ENCODE measurements around the gene ABCB8. TPM values are rescaled to one million over a fixed set of nuclear protein-coding genes. Genes with fewer than 3 reads are reported as not detected.

The ABCB8 gene
- total and polyA plus RNA-seq, 9 of the 15 experiments (the other 6 are each of a cell fraction or from before 2014, with no cell fraction given) = 7.6 to 106 (median 36.3) TPM

GRCh38 chr7:151032936-151033863, 5.0 kb downstream of the ABCB8 start (continued):
- TF ChIP-seq JUND (IDR thresholded peaks at IDR 0.05; ENCODE audit: borderline replicate concordance, low read depth, low read length) = no peak
- no peak for TF ChIP-seq JUND (tag; IDR thresholded peaks at IDR 0.05; ENCODE audit: borderline replicate concordance, low read depth, low read length)
- TF ChIP-seq POLR2G (IDR thresholded peaks at IDR 0.05; ENCODE audit: low read depth, low read length) = 0 out of 2 replicates have a peak, but pooled peaks have one; percentile 31
- peak; percentile 81 for TF ChIP-seq SPI1 (IDR thresholded peaks at IDR 0.05; ENCODE audit: borderline replicate concordance, low read depth, low read length)
- TF ChIP-seq RAD21 (CRISPR knock-in tag; conservative IDR thresholded peaks at IDR 0.05 in 1 of 2, IDR thresholded peaks at IDR 0.05 in 1 of 2) = peak in 1 of 2 experiments; percentile 29; a peak in 1 of 4 replicates
- no peak for TF ChIP-seq NFATC3 (IDR thresholded peaks at IDR 0.05)
- no peak for TF ChIP-seq ETS2 (tag; IDR thresholded peaks at IDR 0.05; ENCODE audit: borderline replicate concordance, poor library complexity, severe bottlenecking)

GRCh38 chr7:151033864-151034249, 5.6 kb downstream of the ABCB8 start:
- Histone ChIP-seq H2AFZ (ENCODE audit: low read depth, low read length) (no peak overlapping the region), H3K36me3 (ENCODE audit: control insufficient read depth, insufficient read depth, low read length) (peaks cover 76% of the 10 kb centered on the region; the same call in 2 of the 3 replicates), H3K4me1 (replicated peaks in 1 of 2; ENCODE audit: control insufficient read depth in 2 of 2, insufficient read depth in 2 of 2, low read length in 2 of 2) (peaks cover 10 to 58% of the 10 kb centered on the region in 2 experiments), H3K9me1 (ENCODE audit: control insufficient read depth, insufficient read depth, low read length) (no peaks in the 10 kb centered on the region), H3K4me3 (no peak overlapping the region), H3K9ac (ENCODE audit: insufficient read depth in 1 of 2, low read depth in 2 of 2, low read length in 2 of 2) (peak overlapping the region in 1 of 2 experiments; percentile 5; a peak in 2 of 4 replicates), H4K20me1 (replicated peaks; ENCODE audit: control insufficient read depth, insufficient read depth, low read length) (no peaks in the 10 kb centered on the region), H3K27me3 (ENCODE audit: control insufficient read depth in 2 of 2, insufficient read depth in 2 of 2, low read length in 2 of 2) (no peaks in the 10 kb centered on the region), H3K4me2 (ENCODE audit: insufficient read depth, low read length) (no peak overlapping the region), H3K27ac (ENCODE audit: extremely low read depth, low read depth, low read length) (no peak overlapping the region), H3K9me3 (replicated peaks; ENCODE audit: control insufficient read depth, insufficient read depth, low read depth, low read length) (no peaks in the 10 kb centered on the region), H3K79me2 (ENCODE audit: control insufficient read depth, insufficient read depth, low read length) (peaks cover 32% of the 10 kb centered on the region)
- DNase-seq (ENCODE audit: extremely low read depth in 1 of 4, low spot score in 3 of 4) (no peak), ATAC-seq (no peak), FAIRE-seq (no peak)
- 84% methylated on average over 5 of the region's 5 CpGs for WGBS (ENCODE audit: insufficient coverage, low coverage, missing lambda C conversion rate)
- no TSS peak for BruUV-seq (replicated peaks)
- ChIA-PET POLR2A (interaction anchor here (0.7 kb wide), 1 partner anchor 10 kb away, joined by 3 read pairs; no protein-coding TSS in a partner anchor), CTCF (ENCODE audit: low intra/inter-chr PET ratio) (interaction anchor here (1.1 kb wide), 1 partner anchor 77 kb away, joined by 3 read pairs; no protein-coding TSS in a partner anchor)
- TF ChIP-seq ZNF217 (CRISPR knock-in tag; IDR thresholded peaks at IDR 0.05) (no peak), FOXP4 (CRISPR knock-in tag; IDR thresholded peaks at IDR 0.05; ENCODE audit: borderline replicate concordance) (no peak), MITF (IDR thresholded peaks at IDR 0.05) (no peak), ZNF507 (tag; conservative IDR thresholded peaks at IDR 0.05) (no peak), POLR2G (IDR thresholded peaks at IDR 0.05; ENCODE audit: low read depth, low read length) (0 out of 2 replicates have a peak, but pooled peaks have one; percentile 4), HNRNPLL (IDR thresholded peaks at IDR 0.05; ENCODE audit: low read depth, low read length, poor library complexity, severe bottlenecking) (no peak), CBX8 (IDR thresholded peaks at IDR 0.05; ENCODE audit: borderline replicate concordance, extremely low read depth, low read depth, low read length, poor library complexity, severe bottlenecking) (no peak), KDM2B (CRISPR knock-in tag; IDR thresholded peaks at IDR 0.05) (no peak), ATF1 (CRISPR knock-in tag; IDR thresholded peaks at IDR 0.05) (0 out of 2 replicates have a peak, but pooled peaks have one; percentile 2), ATF1 (tag; IDR thresholded peaks at IDR 0.05) (no peak)
- intact Hi-C loops (cut with micrococcal nuclease) (no loop called here), in situ Hi-C loops (cut with MboI) (no loop called here)

All from K562 (cell line).